Suppressor macrophage treated with lipopolysaccharide for 4 hours (primary cell): ENCODE data around the gene RNASET2.
"Not testable (repeated sequence)": the region's sequence is repeated elsewhere in the genome, so short reads cannot be mapped to it uniquely, and the experiment has no call there.

Source experiments
- DNase-seq: peaks from one replicate; pipeline ENCODE4 v3.0.0-alpha.2; 2020

RNASET2 gene

GRCh38 chr6:166900130-166900708 is 56.1 kb downstream of the RNASET2 start:
- DNase-seq: no peak

- no peak for DNase-seq
Observed at GRCh38 chr6:166898910-166899309, 57.4 kb downstream of the RNASET2 start.

- DNase-seq: not testable (repeated sequence)
Observed at GRCh38 chr6:166894614-166895013, 61.7 kb downstream of the RNASET2 start.

GRCh38 chr6:166892472-166892871 is 63.9 kb downstream of the RNASET2 start:
- DNase-seq: not testable (repeated sequence)

- not testable (repeated sequence) for DNase-seq
Observed at GRCh38 chr6:166886773-166887172, 69.6 kb downstream of the RNASET2 start.

GRCh38 chr6:166884958-166885357 is 71.4 kb downstream of the RNASET2 start:
- DNase-seq: not testable (repeated sequence)

- no peak for DNase-seq
Observed at GRCh38 chr6:166879594-166879993, 76.8 kb downstream of the RNASET2 start.
